HCT116 (cell line): ENCODE measurements around the gene ABI3. TPM values are rescaled to one million over a fixed set of nuclear protein-coding genes. Genes with fewer than 3 reads are reported as not detected.
"Not testable (repeated sequence)": the region's sequence is repeated elsewhere in the genome, so short reads cannot be mapped to it uniquely, and the experiment has no call there.

Experiments
- ATAC-seq: fragments of 200-7000 bp; cut with Tn5 transposase; 2 replicates; pipeline ENCODE4 v1.9.1; 2020; ENCODE audit warnings: mild to moderate bottlenecking, moderate library complexity
- BruUV-seq: library from RNA; stranded (reverse); fragments of 400-500 nt; replicated peaks from 2 replicates; lab custom pipeline; 2021; lab: Mats Ljungman, UMichigan
- CTCF ChIA-PET: fragments of 300-600 bp; sonication (Branson Sonifier 250); formaldehyde crosslinking; loops from one replicate; lab custom pipeline; 2021; ENCODE audit warnings: antibody characterized with exemption; lab: Charles Lee
- POLR2A ChIA-PET: fragments of 300-600, 350-600 bp; sonication (Branson Sonifier 250); formaldehyde crosslinking; loops from one replicate; lab custom pipeline; 2021; ENCODE audit warnings: antibody characterized with exemption; lab: Charles Lee
- RAD21 ChIA-PET, 2 experiments: fragments of 300-600 bp; sonication (Branson Sonifier 250); formaldehyde crosslinking; loops; one replicate each; lab custom pipeline; 2023; ENCODE audit warnings: low total read pairs in 2 of 2; ENCODE audit not compliant: uncharacterized antibody in 2 of 2, unreplicated experiment in 2 of 2, low non-redundant PET in 1 of 2; lab: Charles Lee
- DNase-seq: peaks from one replicate; pipeline ENCODE4 v3.0.0-alpha.2; 2010; ENCODE audit warnings: low read depth, low spot score
- H2AFZ ChIP-seq: fragments of 200-600 bp; shearing (Covaris generic), sonication (generic); 2 replicates; pipeline ENCODE4 v1.6.1; 2017; ENCODE audit warnings: low read depth, mixed run types, mixed read lengths, antibody characterized with exemption, low read length; ENCODE audit not compliant: poor library complexity, severe bottlenecking
- H3K27ac ChIP-seq: 2 replicates; pipeline ENCODE4 v1.5.1; 2012; ENCODE audit warnings: low read depth, low read length
- H3K27me3 ChIP-seq: fragments of 200-600 bp; sonication (generic); 2 replicates; pipeline ENCODE4 v1.6.1; 2016; ENCODE audit warnings: mixed run types, low read length, mixed read lengths; ENCODE audit not compliant: insufficient read depth
- H3K36me3 ChIP-seq, 2 experiments: fragments of 200-500 bp in 1 of 2; fragments of 200-600 bp in 1 of 2; sonication (Bioruptor generic) in 1 of 2; sonication (generic) in 1 of 2; 2 replicates each; pipeline versions ENCODE4 v1.5.1 to v1.6.1; 2014 to 2016; ENCODE audit warnings: low read length in 2 of 2, inconsistent platforms in 1 of 2, mixed read lengths in 1 of 2, mixed run types in 1 of 2; ENCODE audit not compliant: insufficient read depth in 2 of 2, control insufficient read depth in 1 of 2
- H3K4me1 ChIP-seq, 2 experiments: fragments of 200-600 bp in 1 of 2; sonication (generic) in 1 of 2; 2 replicates each; pipeline versions ENCODE4 v1.5.1 to v1.6.1; 2012 to 2017; ENCODE audit warnings: low read length in 2 of 2, inconsistent platforms in 1 of 2, mild to moderate bottlenecking in 1 of 2, mixed read lengths in 1 of 2, mixed run types in 1 of 2, moderate library complexity in 1 of 2; ENCODE audit not compliant: insufficient read depth in 2 of 2, control insufficient read depth in 1 of 2
- H3K4me2 ChIP-seq: fragments of 200-600 bp; sonication (generic); 2 replicates; pipeline ENCODE4 v1.6.1; 2017; ENCODE audit warnings: mixed run types, low read length, mixed read lengths
- H3K4me3 ChIP-seq, 2 experiments: fragments of 200-600 bp in 1 of 2; sonication (generic) in 1 of 2; replicated peaks in 1 of 2; 2 replicates each; pipeline ENCODE4 v1.5.1; 2011 to 2016; ENCODE audit warnings: low read length in 2 of 2, control low read depth in 1 of 2, low read depth in 1 of 2, mild to moderate bottlenecking in 1 of 2, mixed read lengths in 1 of 2, mixed run types in 1 of 2
- H3K79me2 ChIP-seq: fragments of 200-600 bp; sonication (generic); 2 replicates; pipeline ENCODE4 v1.6.1; 2017; ENCODE audit warnings: mild to moderate bottlenecking, mixed run types, low read length, moderate library complexity, mixed read lengths; ENCODE audit not compliant: insufficient read depth
- H3K9ac ChIP-seq: fragments of 200-600 bp; sonication (generic); 2 replicates; pipeline ENCODE4 v1.6.1; 2016; ENCODE audit warnings: low read length, mixed read lengths
- H3K9me2 ChIP-seq: fragments of 200-600 bp; sonication (generic), shearing (Covaris generic); 2 replicates; pipeline ENCODE4 v1.6.1; 2017; ENCODE audit warnings: mixed run types, mild to moderate bottlenecking, moderate library complexity; ENCODE audit not compliant: insufficient read depth
- H3K9me3 ChIP-seq, 2 experiments: fragments of 200-500 bp in 1 of 2; fragments of 200-600 bp in 1 of 2; sonication (Bioruptor generic) in 1 of 2; sonication (generic) in 1 of 2; 2 replicates each; pipeline ENCODE4 v1.6.1; 2014 to 2017; ENCODE audit warnings: low read length in 2 of 2, mixed read lengths in 2 of 2, inconsistent platforms in 1 of 2, low read depth in 1 of 2, mild to moderate bottlenecking in 1 of 2, mixed run types in 1 of 2, moderate library complexity in 1 of 2; ENCODE audit not compliant: control insufficient read depth in 1 of 2, insufficient read depth in 1 of 2
- H4K20me1 ChIP-seq: fragments of 200-600 bp; sonication (generic), shearing (Covaris generic); 2 replicates; pipeline ENCODE4 v1.6.1; 2017; ENCODE audit warnings: mixed run types, mild to moderate bottlenecking, moderate library complexity; ENCODE audit not compliant: insufficient read depth
- CBX3 ChIP-seq: IDR thresholded peaks from 2 replicates; pipeline ENCODE4 v1.6.1; 2012; ENCODE audit warnings: low read depth
- EGR1 ChIP-seq: IDR thresholded peaks from 2 replicates; pipeline ENCODE4 v1.6.1; 2012; ENCODE audit warnings: low read depth
- FOSL1 ChIP-seq: IDR thresholded peaks from 2 replicates; pipeline ENCODE4 v1.6.1; 2012; ENCODE audit warnings: low read depth
- JUND ChIP-seq: IDR thresholded peaks from 2 replicates; pipeline ENCODE4 v1.6.1; 2012
- MAX ChIP-seq: IDR thresholded peaks from 2 replicates; pipeline ENCODE4 v1.6.1; 2012
- POLR2AphosphoS5 ChIP-seq: IDR thresholded peaks from 2 replicates; pipeline ENCODE4 v1.6.1; 2011; ENCODE audit warnings: mild to moderate bottlenecking, low read depth, low read length, moderate library complexity
- RAD21 ChIP-seq: IDR thresholded peaks from 2 replicates; pipeline ENCODE4 v1.6.1; 2012; ENCODE audit warnings: low read depth, mild to moderate bottlenecking
- SIN3A ChIP-seq: IDR thresholded peaks from 2 replicates; pipeline ENCODE4 v1.6.1; 2012; ENCODE audit warnings: low read depth
- SP1 ChIP-seq: IDR thresholded peaks from 2 replicates; pipeline ENCODE4 v1.6.1; 2012; ENCODE audit warnings: low read depth
- SRF ChIP-seq: IDR thresholded peaks from 2 replicates; pipeline ENCODE4 v1.6.1; 2012; ENCODE audit warnings: low read depth
- ZFX ChIP-seq: fragments of 450-650 bp; IDR thresholded peaks from 2 replicates; pipeline ENCODE4 v1.6.1; 2017
- ZNF274 ChIP-seq: fragments of 200-500 bp; sonication (Bioruptor generic); IDR thresholded peaks from 2 replicates; pipeline ENCODE4 v1.6.1; 2014; ENCODE audit warnings: mild to moderate bottlenecking, low read depth, low read length, inconsistent platforms
- intact Hi-C: fragments of 100-400 bp; cut with micrococcal nuclease; formaldehyde crosslinking; loops from 2 replicates; pipeline ENCODE4 v1.10.0; 2022
- total RNA-seq: library from RNA; stranded (reverse); gene quantifications from one replicate; pipeline ENCODE4 v1.2.1, GENCODE V29; 2021; ENCODE audit not compliant: unreplicated experiment
- TF ChIP-seq, protein P1 (sequence below), 3 experiments: fragments of 200-600 bp in 1 of 3; sonication (generic) in 1 of 3; IDR thresholded peaks in 2 of 3; conservative IDR thresholded peaks in 1 of 3; 2 replicates each; pipeline ENCODE4 v1.5.1; 2012 to 2017; ENCODE audit warnings: low read depth in 2 of 3, low read length in 2 of 3, antibody characterized with exemption in 1 of 3, borderline replicate concordance in 1 of 3, control low read depth in 1 of 3, mild to moderate bottlenecking in 1 of 3, mixed read lengths in 1 of 3, mixed run types in 1 of 3, moderate library complexity in 1 of 3; ENCODE audit not compliant: insufficient read depth in 1 of 3
- TF ChIP-seq, protein P2 (sequence below): IDR thresholded peaks from 2 replicates; pipeline ENCODE4 v1.6.1; 2011; ENCODE audit warnings: mild to moderate bottlenecking, low read length, moderate library complexity; ENCODE audit not compliant: insufficient replicate concordance; ENCODE audit errors: extremely low read depth

The ABI3 gene
- total RNA-seq, 1 experiment from 2014 or later = 0.12 TPM

DNA sequence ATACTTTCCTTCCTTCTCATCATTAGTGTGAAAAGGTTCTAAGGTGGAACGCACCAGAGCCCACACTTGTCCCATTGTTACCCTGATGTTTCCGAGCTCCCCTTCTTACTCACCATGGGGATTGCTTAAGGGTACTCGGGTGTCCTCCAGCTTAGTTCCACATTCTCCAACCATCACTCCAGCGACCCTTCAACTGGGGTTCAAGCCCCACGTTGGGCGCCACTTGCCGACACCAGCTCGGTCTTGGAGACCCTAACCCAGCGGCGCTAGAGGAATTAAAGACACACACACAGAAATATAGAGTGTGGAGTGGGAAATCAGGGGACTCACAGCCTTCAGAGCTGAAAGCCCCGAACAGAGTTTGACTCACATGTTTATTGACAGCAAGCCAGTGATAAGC lies 34.5 kb upstream of the ABI3 start:
- intact Hi-C loops, H3K4me1 ChIP-seq, H2AFZ ChIP-seq, H3K9ac ChIP-seq, H3K79me2 ChIP-seq, H3K36me3 ChIP-seq, H3K27ac ChIP-seq, RAD21 ChIA-PET, POLR2A ChIA-PET, ATAC-seq, H3K4me2 ChIP-seq, BruUV-seq, CTCF ChIA-PET, DNase-seq, H4K20me1 ChIP-seq, H3K9me2 ChIP-seq, H3K4me3 ChIP-seq, H3K27me3 ChIP-seq: not testable (repeated sequence)
- peaks cover 15 to 16% of the 10 kb centered on the region in 2 experiments; a peak in 2 of 4 replicates for H3K9me3 ChIP-seq
- TF ChIP-seq CBX3 = 0 out of 2 replicates have a peak, but pooled peaks have one; percentile 17

DNA sequence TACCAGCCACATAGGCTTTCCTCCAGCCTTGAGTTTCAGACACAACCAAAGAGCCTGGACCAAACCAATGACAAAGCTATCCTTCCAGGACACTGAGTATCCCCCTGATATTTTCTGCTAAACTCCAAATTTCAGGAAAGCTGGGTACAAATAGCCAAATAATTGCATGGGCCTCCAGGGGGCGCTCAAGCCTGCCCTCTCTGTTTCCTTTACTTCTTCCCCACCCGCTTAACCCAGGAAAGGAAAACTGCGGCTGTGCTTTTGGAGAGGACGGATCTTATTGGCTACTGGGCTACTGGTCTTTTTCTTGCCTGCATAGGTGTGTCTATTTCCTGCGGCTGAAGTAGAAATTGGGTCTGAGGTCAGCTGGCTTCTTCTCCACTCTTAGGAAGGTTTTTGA lies 30.2 kb upstream of the ABI3 start:
- ATAC-seq = peak; percentile 96
- peaks cover 16 to 18% of the 10 kb centered on the region in 2 experiments; a peak in 2 of 4 replicates for H3K9me3 ChIP-seq
- CTCF ChIA-PET = interaction anchor here (0.7 to 3.1 kb wide), 18 partner anchors 9 to 593 kb away, joined by 3 to 26 read pairs (median 4); no protein-coding TSS in a partner anchor
- H4K20me1 ChIP-seq = no peaks in the 10 kb centered on the region
- H3K79me2 ChIP-seq = no peaks in the 10 kb centered on the region
- peaks cover 0 to 6% of the 10 kb centered on the region in 2 experiments; a peak in 1 of 4 replicates for H3K4me1 ChIP-seq
- H3K27ac ChIP-seq = no peak overlapping the region
- H3K4me2 ChIP-seq = peak overlapping the region; percentile 34
- H3K4me3 ChIP-seq = no peak overlapping the region
- no peak overlapping the region for H3K9ac ChIP-seq
- no TSS peak for BruUV-seq
- peak; percentile 74 for DNase-seq
- H3K27me3 ChIP-seq = no peaks in the 10 kb centered on the region
- H2AFZ ChIP-seq = peak overlapping the region; percentile 36
- no peaks in the 10 kb centered on the region for H3K9me2 ChIP-seq
- H3K36me3 ChIP-seq = no peaks in the 10 kb centered on the region
- RAD21 ChIA-PET = interaction anchor here (0.9 to 1.2 kb wide), 3 partner anchors 12 to 111 kb away, joined by 3 read pairs; no protein-coding TSS in a partner anchor
- POLR2A ChIA-PET = interaction anchor here (2.3 kb wide), 1 partner anchor 12 kb away, joined by 5 read pairs; no protein-coding TSS in a partner anchor
- intact Hi-C loops = loop anchor here (1.0 kb wide), 2 partner anchors 47 to 215 kb away; no protein-coding TSS in a partner anchor
- TF ChIP-seq JUND = no peak
- TF ChIP-seq ZFX = no peak
- 0 out of 2 replicates have a peak, but pooled peaks have one; percentile 18 for TF ChIP-seq CBX3
- TF ChIP-seq SRF = peak; percentile 81
- no peak for TF ChIP-seq FOSL1
- TF ChIP-seq, protein P1, sequence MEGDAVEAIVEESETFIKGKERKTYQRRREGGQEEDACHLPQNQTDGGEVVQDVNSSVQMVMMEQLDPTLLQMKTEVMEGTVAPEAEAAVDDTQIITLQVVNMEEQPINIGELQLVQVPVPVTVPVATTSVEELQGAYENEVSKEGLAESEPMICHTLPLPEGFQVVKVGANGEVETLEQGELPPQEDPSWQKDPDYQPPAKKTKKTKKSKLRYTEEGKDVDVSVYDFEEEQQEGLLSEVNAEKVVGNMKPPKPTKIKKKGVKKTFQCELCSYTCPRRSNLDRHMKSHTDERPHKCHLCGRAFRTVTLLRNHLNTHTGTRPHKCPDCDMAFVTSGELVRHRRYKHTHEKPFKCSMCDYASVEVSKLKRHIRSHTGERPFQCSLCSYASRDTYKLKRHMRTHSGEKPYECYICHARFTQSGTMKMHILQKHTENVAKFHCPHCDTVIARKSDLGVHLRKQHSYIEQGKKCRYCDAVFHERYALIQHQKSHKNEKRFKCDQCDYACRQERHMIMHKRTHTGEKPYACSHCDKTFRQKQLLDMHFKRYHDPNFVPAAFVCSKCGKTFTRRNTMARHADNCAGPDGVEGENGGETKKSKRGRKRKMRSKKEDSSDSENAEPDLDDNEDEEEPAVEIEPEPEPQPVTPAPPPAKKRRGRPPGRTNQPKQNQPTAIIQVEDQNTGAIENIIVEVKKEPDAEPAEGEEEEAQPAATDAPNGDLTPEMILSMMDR (IDR thresholded peaks at IDR 0.05 in 2 of 3, conservative IDR thresholded peaks at IDR 0.05 in 1 of 3; ENCODE audit: borderline replicate concordance in 1 of 3, insufficient read depth in 1 of 3, low read depth in 2 of 3, low read length in 2 of 3) = peak; percentile 87 to 99 (median 97)
- TF ChIP-seq SIN3A = no peak
- no peak for TF ChIP-seq EGR1
- TF ChIP-seq, protein P2, sequence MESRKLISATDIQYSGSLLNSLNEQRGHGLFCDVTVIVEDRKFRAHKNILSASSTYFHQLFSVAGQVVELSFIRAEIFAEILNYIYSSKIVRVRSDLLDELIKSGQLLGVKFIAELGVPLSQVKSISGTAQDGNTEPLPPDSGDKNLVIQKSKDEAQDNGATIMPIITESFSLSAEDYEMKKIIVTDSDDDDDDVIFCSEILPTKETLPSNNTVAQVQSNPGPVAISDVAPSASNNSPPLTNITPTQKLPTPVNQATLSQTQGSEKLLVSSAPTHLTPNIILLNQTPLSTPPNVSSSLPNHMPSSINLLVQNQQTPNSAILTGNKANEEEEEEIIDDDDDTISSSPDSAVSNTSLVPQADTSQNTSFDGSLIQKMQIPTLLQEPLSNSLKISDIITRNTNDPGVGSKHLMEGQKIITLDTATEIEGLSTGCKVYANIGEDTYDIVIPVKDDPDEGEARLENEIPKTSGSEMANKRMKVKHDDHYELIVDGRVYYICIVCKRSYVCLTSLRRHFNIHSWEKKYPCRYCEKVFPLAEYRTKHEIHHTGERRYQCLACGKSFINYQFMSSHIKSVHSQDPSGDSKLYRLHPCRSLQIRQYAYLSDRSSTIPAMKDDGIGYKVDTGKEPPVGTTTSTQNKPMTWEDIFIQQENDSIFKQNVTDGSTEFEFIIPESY = no peak
- no peak for TF ChIP-seq ZNF274
- TF ChIP-seq MAX = no peak
- TF ChIP-seq POLR2AphosphoS5 = no peak
- peak; percentile 86 for TF ChIP-seq RAD21
- TF ChIP-seq SP1 = no peak
